Loucy (cell line): Measurements from ENCODE around the gene RBM15B.
A peak's percentile ranks its signal among the peaks of the same experiment; 100 is the strongest.
"Not testable (repeated sequence)": the region's sequence is repeated elsewhere in the genome, so short reads cannot be mapped to it uniquely, and the experiment has no call there.

Experiments
- H2AFZ ChIP-seq: fragments of 200-600 bp; sonication (generic); 2 replicates; pipeline ENCODE4 v1.6.0; 2016; ENCODE audit warnings: antibody characterized with exemption, mild to moderate bottlenecking, low read length, moderate library complexity
- H3F3A ChIP-seq: fragments of 200-600 bp; 2 replicates; pipeline ENCODE4 v1.6.0; 2016; ENCODE audit warnings: antibody characterized with exemption, low read depth, mild to moderate bottlenecking
- H3K27me3 ChIP-seq: fragments of 200-600 bp; sonication (generic); 2 replicates; pipeline ENCODE4 v1.6.1; 2014; ENCODE audit warnings: low read length, mild to moderate bottlenecking; ENCODE audit not compliant: insufficient read depth, poor library complexity, severe bottlenecking
- H3K36me3 ChIP-seq: fragments of 200-600 bp; sonication (generic); 2 replicates; pipeline ENCODE4 v1.6.1; 2016; ENCODE audit warnings: low read length; ENCODE audit not compliant: insufficient read depth
- H3K4me1 ChIP-seq: fragments of 200-600 bp; sonication (generic); 2 replicates; pipeline ENCODE4 v1.5.1; 2014; ENCODE audit warnings: low read length, mild to moderate bottlenecking; ENCODE audit not compliant: insufficient read depth, poor library complexity, severe bottlenecking
- H3K4me2 ChIP-seq: fragments of 200-600 bp; sonication (generic); 2 replicates; pipeline ENCODE4 v1.6.0; 2014; ENCODE audit warnings: antibody characterized with exemption, low read length, low read depth, mild to moderate bottlenecking; ENCODE audit not compliant: poor library complexity, severe bottlenecking
- H3K4me3 ChIP-seq: fragments of 200-600 bp; sonication (generic); 2 replicates; pipeline ENCODE4 v1.5.1; 2014; ENCODE audit warnings: low read length, mild to moderate bottlenecking, mixed read lengths; ENCODE audit not compliant: poor library complexity, severe bottlenecking
- H3K79me2 ChIP-seq: fragments of 200-600 bp; sonication (generic); 2 replicates; pipeline ENCODE4 v1.6.1; 2014; ENCODE audit warnings: low read length; ENCODE audit not compliant: insufficient read depth
- H3K9ac ChIP-seq: fragments of 200-600 bp; sonication (generic); 2 replicates; pipeline ENCODE4 v1.6.0; 2014; ENCODE audit warnings: mild to moderate bottlenecking, low read depth, low read length, moderate library complexity; ENCODE audit not compliant: poor library complexity, severe bottlenecking
- H3K9me2 ChIP-seq: fragments of 200-600 bp; sonication (generic); replicated peaks from 2 replicates; pipeline ENCODE4 v1.6.1; 2016; ENCODE audit warnings: low read depth, low read length, mixed read lengths
- H3K9me3 ChIP-seq: fragments of 200-600 bp; sonication (generic); 2 replicates; pipeline ENCODE4 v1.6.1; 2014; ENCODE audit warnings: mild to moderate bottlenecking, antibody characterized with exemption, low read length, low read depth; ENCODE audit not compliant: insufficient read depth
- H4K20me1 ChIP-seq: fragments of 200-600 bp; sonication (generic); 2 replicates; pipeline ENCODE4 v1.6.0; 2014; ENCODE audit warnings: antibody characterized with exemption, low read length, mild to moderate bottlenecking; ENCODE audit not compliant: insufficient read depth, poor library complexity, severe bottlenecking
- EZH2phosphoT487 ChIP-seq: fragments of 200-600 bp; IDR thresholded peaks from 2 replicates; pipeline ENCODE4 v1.6.1; 2018; ENCODE audit warnings: antibody characterized with exemption, mild to moderate bottlenecking, moderate library complexity, borderline replicate concordance
- TF ChIP-seq, protein P1 (sequence below): fragments of 200-600 bp; sonication (generic); conservative IDR thresholded peaks from 2 replicates; pipeline ENCODE4 v1.5.1; 2014; ENCODE audit warnings: mild to moderate bottlenecking, antibody characterized with exemption, low read length

Gene RBM15B

DNA sequence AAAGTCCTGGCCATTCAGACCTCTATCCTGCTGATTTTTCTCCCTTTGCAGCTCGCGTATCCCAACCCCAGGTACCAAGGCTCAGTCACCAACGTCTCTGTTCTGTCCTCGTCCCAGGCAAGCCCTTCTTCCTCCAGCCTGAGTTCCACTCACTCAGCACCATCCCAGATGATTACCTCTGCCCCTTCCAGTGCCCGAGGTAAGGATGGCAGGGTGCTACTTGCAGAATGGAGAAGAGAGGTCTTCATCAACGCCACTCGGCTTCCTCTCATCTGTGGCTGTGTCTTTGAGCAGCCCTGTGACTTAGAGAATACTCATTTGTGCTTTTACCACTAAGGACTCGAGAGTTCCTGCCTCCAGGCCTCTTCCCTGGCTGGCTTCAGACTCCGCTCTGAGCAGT lies 28.6 kb upstream of the RBM15B start:
- H3K4me3 ChIP-seq, result no peak overlapping the region
- H3K79me2 ChIP-seq, result no peaks in the 10 kb centered on the region
- no peak overlapping the region for H3K9ac ChIP-seq
- no peaks in the 10 kb centered on the region for H3K9me3 ChIP-seq
- H2AFZ ChIP-seq, result no peak overlapping the region
- no peaks in the 10 kb centered on the region for H3K9me2 ChIP-seq
- H3F3A ChIP-seq, result no peaks in the 10 kb centered on the region
- no peaks in the 10 kb centered on the region for H3K36me3 ChIP-seq
- no peaks in the 10 kb centered on the region for H4K20me1 ChIP-seq
- no peaks in the 10 kb centered on the region for H3K4me1 ChIP-seq
- TF ChIP-seq, protein P1, sequence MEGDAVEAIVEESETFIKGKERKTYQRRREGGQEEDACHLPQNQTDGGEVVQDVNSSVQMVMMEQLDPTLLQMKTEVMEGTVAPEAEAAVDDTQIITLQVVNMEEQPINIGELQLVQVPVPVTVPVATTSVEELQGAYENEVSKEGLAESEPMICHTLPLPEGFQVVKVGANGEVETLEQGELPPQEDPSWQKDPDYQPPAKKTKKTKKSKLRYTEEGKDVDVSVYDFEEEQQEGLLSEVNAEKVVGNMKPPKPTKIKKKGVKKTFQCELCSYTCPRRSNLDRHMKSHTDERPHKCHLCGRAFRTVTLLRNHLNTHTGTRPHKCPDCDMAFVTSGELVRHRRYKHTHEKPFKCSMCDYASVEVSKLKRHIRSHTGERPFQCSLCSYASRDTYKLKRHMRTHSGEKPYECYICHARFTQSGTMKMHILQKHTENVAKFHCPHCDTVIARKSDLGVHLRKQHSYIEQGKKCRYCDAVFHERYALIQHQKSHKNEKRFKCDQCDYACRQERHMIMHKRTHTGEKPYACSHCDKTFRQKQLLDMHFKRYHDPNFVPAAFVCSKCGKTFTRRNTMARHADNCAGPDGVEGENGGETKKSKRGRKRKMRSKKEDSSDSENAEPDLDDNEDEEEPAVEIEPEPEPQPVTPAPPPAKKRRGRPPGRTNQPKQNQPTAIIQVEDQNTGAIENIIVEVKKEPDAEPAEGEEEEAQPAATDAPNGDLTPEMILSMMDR, result no peak
- no peak for TF ChIP-seq EZH2phosphoT487
- no peak overlapping the region for H3K4me2 ChIP-seq
- H3K27me3 ChIP-seq, result no peaks in the 10 kb centered on the region

DNA sequence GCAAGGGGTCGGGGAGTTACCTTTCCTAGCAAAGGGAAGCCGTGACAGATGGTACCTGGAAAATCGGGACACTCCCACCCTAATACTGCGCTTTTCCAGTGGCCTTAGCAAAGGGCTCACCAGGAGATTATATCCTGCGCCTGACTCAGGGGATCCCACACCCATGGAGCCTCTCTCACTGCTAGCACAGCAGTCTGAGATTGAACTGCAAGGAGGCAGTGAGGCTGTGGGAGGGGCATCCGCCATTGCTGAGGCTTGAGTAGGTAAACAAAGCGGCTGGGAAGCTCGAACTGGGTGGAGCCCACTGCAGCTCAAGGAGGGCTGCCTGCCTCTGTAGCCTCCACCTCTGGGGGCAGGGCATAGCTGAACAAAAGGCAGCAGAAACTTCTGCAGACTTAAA lies 22.8 kb upstream of the RBM15B start:
- not testable (repeated sequence) for H3K9me3 ChIP-seq, H3F3A ChIP-seq, H3K4me3 ChIP-seq, H2AFZ ChIP-seq, H3K9me2 ChIP-seq, H4K20me1 ChIP-seq, H3K79me2 ChIP-seq, H3K4me2 ChIP-seq, H3K4me1 ChIP-seq, H3K36me3 ChIP-seq, H3K27me3 ChIP-seq, H3K9ac ChIP-seq

DNA sequence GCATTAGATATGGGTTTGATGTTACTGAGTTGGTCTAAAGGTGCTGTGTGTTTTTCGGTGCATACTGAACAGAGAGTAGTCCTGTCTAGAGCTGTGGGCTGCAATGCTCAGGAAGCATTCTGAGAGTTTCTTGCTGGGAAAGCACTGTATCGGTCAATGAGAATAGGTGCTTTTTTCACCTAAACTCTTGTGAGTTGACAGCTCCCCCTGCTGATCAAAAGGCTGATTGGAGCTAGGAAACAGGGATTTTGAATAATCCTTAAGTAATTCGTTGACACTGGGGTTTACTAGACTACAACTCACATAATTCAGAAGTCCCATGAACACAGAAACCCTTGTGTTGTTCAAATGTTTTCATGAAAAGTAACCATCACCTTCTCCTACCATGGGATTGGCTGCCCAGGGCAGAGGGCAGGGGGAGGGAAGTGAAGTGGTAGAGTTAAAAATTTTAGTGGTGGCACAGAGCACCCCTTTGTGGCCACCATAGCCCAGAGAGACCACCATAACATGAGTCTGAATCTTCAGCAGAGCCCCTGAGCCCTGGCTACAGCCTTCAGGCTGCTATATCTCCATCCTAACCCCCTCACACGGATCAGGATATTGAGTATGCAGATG lies 19.0 kb upstream of the RBM15B start:
- Histone ChIP-seq H2AFZ (peak overlapping the region; percentile 46; the same call in 1 of the 2 replicates), H3K36me3 (no peaks in the 10 kb centered on the region), H3K79me2 (no peaks in the 10 kb centered on the region), H3K4me3 (no peak overlapping the region), H3K4me2 (no peak overlapping the region), H3K4me1 (no peaks in the 10 kb centered on the region), H3K9me2 (no peaks in the 10 kb centered on the region), H4K20me1 (no peaks in the 10 kb centered on the region), H3K9me3 (no peaks in the 10 kb centered on the region), H3F3A (no peaks in the 10 kb centered on the region), H3K9ac (no peak overlapping the region), H3K27me3 (no peaks in the 10 kb centered on the region)
- TF ChIP-seq EZH2phosphoT487, result no peak
- TF ChIP-seq, protein P1, result peak; percentile 76
